ENCODE measurements around the gene AGBL3. TPM values are rescaled to one million over a fixed set of nuclear protein-coding genes. Genes with fewer than 3 reads are reported as not detected.

Gene AGBL3
- total and polyA plus RNA-seq, 7 donors = 0.51 to 3.5 (median 1.3) TPM

DNA sequence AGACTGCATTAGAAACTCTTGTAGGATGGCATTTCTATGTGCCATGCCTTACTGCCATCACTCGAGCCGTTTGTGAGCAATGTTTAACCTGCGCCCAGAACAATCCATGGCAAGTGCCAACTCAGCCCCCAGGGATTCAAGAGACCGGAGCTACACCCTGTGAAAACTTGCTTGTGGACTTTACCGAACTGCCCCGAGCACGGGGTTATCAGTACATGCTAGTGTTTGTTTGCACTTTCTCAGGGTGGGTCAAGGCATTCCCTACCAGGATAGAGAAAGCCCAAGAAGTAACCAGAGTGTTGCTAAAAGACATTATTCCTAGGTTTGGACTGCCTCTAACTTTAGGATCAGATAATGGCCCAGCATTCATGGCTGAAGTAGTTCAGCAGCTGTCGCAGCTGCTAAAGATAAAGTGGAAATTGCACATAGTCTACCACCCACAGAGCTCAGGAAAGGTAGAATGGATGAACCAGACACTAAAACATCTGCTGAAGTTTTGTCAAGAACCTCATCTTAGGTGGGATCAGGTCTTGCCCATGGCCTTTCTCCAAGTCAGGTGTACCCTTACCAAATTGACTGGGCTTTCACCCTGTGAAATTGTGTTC is 193.1 kb downstream of the AGBL3 start:
- Histone ChIP-seq H3K27me3 (ENCODE audit: insufficient read depth in 3 of 3, low read length in 2 of 3) (no peaks in the 10 kb centered on the region), H3K4me1 (no peaks in the 10 kb centered on the region), H3K9me3 (peaks cover 16% of the 10 kb centered on the region), H3K4me3 (no peak overlapping the region), H3K27ac (no peak overlapping the region), H3K36me3 (ENCODE audit: insufficient read depth in 1 of 2, low read depth in 1 of 2) (peaks cover 2 to 99% of the 10 kb centered on the region in 2 donors)
- DNase-seq (no peak), ATAC-seq (no peak)
- intact Hi-C loops (cut with DNase I) = loop anchor here in 1 of 2 donors (10.0 kb wide), 1 partner anchor 505 kb away; no protein-coding TSS in a partner anchor
- WGBS, 3 donors = 93 to 96% (median 94%) methylated on average over 8 of the region's 8 CpGs
- TF ChIP-seq CTCF (IDR thresholded peaks at IDR 0.05) = no peak

GRCh38 chr7:135180122-135180521 is 193.8 kb downstream of the AGBL3 start:
- DNase-seq = no peak
- Histone ChIP-seq H3K27me3 (ENCODE audit: insufficient read depth in 3 of 3, low read length in 2 of 3) (no peaks in the 10 kb centered on the region), H3K4me1 (no peaks in the 10 kb centered on the region), H3K4me3 (no peak overlapping the region), H3K9me3 (peaks cover 16% of the 10 kb centered on the region), H3K27ac (no peak overlapping the region), H3K36me3 (ENCODE audit: insufficient read depth in 1 of 2, low read depth in 1 of 2) (peaks cover 2 to 100% of the 10 kb centered on the region in 2 donors)
- ATAC-seq = no peak
- WGBS, 3 donors = 96 to 99% (median 96%) methylated on average over 5 of the region's 5 CpGs
- intact Hi-C loops (cut with DNase I) = no loop called here
- TF ChIP-seq CTCF (IDR thresholded peaks at IDR 0.05) = no peak

- Histone ChIP-seq H3K36me3 (ENCODE audit: insufficient read depth in 1 of 2, low read depth in 1 of 2) (peaks cover 2 to 100% of the 10 kb centered on the region in 2 donors), H3K27ac (no peak overlapping the region), H3K9me3 (peaks cover 16% of the 10 kb centered on the region), H3K4me1 (no peaks in the 10 kb centered on the region), H3K4me3 (no peak overlapping the region), H3K27me3 (ENCODE audit: insufficient read depth in 3 of 3, low read length in 2 of 3) (no peaks in the 10 kb centered on the region)
- no peak for ATAC-seq
- no peak for DNase-seq
- TF ChIP-seq CTCF (IDR thresholded peaks at IDR 0.05) = no peak
- WGBS, 3 donors = 91 to 98% (median 93%) methylated on average over 3 of the region's 3 CpGs
- intact Hi-C loops (cut with DNase I) = no loop called here
These were observed 195.1 kb downstream of the AGBL3 start for GRCh38 chr7:135181261-135181928.

- Histone ChIP-seq H3K36me3 (ENCODE audit: insufficient read depth in 1 of 2, low read depth in 1 of 2) (peaks cover 2 to 100% of the 10 kb centered on the region in 2 donors), H3K27ac (no peak overlapping the region), H3K9me3 (peaks cover 16% of the 10 kb centered on the region), H3K4me1 (no peaks in the 10 kb centered on the region), H3K4me3 (no peak overlapping the region), H3K27me3 (ENCODE audit: insufficient read depth in 3 of 3, low read length in 2 of 3) (no peaks in the 10 kb centered on the region)
- ATAC-seq = no peak
- WGBS, 3 donors = 98% methylated on average over 31 of the region's 31 CpGs
- no peak for DNase-seq
- no peak for TF ChIP-seq CTCF (IDR thresholded peaks at IDR 0.05)
- intact Hi-C loops (cut with DNase I) = no loop called here
These were observed 195.8 kb downstream of the AGBL3 start for GRCh38 chr7:135181929-135182678.
